AG04450 (cell line): ENCODE results near the gene IQCK. TPM values are rescaled to one million over a fixed set of nuclear protein-coding genes. Genes with fewer than 3 reads are reported as not detected.

Source experiments
- CTCF ChIA-PET: fragments of 300-600, 350-600 bp; formaldehyde crosslinking; extraction: SDS; loops from one replicate; lab custom pipeline; 2022; ENCODE audit warnings: antibody characterized with exemption, inconsistent platforms; lab: Charles Lee
- POLR2A ChIA-PET: fragments of 350-600 bp; formaldehyde crosslinking; extraction: SDS; loops from one replicate; lab custom pipeline; 2021; ENCODE audit warnings: antibody characterized with exemption, inconsistent platforms; lab: Yijun Ruan, JAX
- DNase-seq: peaks from one replicate; pipeline ENCODE4 v3.0.0-alpha.2; 2011; ENCODE audit warnings: low read depth, low spot score
- H3K27ac ChIP-seq: one replicate; pipeline ENCODE4 v1.5.1; 2012; ENCODE audit warnings: low read depth, low read length, control low read depth
- H3K27me3 ChIP-seq: one replicate; pipeline ENCODE4 v1.6.0; 2012; ENCODE audit warnings: low read length; ENCODE audit not compliant: control insufficient read depth, insufficient read depth
- H3K4me3 ChIP-seq: 2 replicates; pipeline ENCODE4 v1.5.1; 2011; ENCODE audit warnings: mild to moderate bottlenecking, low read depth, low read length, control low read depth
- H3K9me3 ChIP-seq: 2 replicates; pipeline ENCODE4 v1.5.1; 2012; ENCODE audit warnings: low read length; ENCODE audit not compliant: control insufficient read depth, insufficient read depth
- polyA plus RNA-seq: library from polyadenylated mRNA; depleted of rRNA; stranded (reverse); fragments of >200 nt; gene quantifications from 2 replicates; pipeline ENCODE4 v1.2.3, GENCODE V29; 2011
- TF ChIP-seq, protein P1 (sequence below): IDR thresholded peaks from 2 replicates; pipeline ENCODE4 v1.5.1; 2011; ENCODE audit warnings: low read depth, low read length, control low read depth, inconsistent platforms

The IQCK gene
- polyA plus RNA-seq, 1 experiment, result 18.0 TPM

DNA sequence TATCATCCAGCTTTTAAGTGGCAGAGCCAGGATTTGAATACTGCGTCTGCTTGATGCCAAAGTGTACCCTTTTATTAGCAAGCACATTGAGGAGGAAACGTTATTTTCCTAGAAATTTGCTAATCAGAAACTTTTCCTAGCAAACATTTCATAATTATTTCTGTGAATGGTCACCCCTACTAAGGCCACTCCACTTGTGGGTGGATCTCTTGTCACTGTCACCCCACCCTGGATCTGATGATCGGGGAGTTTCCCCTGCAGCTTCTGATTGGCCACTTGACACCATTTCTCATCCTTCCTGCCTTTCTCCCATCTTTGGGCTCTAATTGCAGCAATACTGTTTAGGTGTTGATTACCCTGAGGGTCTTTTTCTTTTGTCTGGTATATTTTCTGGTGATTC, 130.7 kb downstream of the IQCK start:
- Histone ChIP-seq H3K27ac (no peak overlapping the region), H3K27me3 (no peaks in the 10 kb centered on the region), H3K9me3 (no peaks in the 10 kb centered on the region), H3K4me3 (no peak overlapping the region)
- ChIA-PET CTCF (no interaction called here), POLR2A (no interaction called here)
- TF ChIP-seq, protein P1, sequence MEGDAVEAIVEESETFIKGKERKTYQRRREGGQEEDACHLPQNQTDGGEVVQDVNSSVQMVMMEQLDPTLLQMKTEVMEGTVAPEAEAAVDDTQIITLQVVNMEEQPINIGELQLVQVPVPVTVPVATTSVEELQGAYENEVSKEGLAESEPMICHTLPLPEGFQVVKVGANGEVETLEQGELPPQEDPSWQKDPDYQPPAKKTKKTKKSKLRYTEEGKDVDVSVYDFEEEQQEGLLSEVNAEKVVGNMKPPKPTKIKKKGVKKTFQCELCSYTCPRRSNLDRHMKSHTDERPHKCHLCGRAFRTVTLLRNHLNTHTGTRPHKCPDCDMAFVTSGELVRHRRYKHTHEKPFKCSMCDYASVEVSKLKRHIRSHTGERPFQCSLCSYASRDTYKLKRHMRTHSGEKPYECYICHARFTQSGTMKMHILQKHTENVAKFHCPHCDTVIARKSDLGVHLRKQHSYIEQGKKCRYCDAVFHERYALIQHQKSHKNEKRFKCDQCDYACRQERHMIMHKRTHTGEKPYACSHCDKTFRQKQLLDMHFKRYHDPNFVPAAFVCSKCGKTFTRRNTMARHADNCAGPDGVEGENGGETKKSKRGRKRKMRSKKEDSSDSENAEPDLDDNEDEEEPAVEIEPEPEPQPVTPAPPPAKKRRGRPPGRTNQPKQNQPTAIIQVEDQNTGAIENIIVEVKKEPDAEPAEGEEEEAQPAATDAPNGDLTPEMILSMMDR, result no peak
- DNase-seq, result no peak

DNA sequence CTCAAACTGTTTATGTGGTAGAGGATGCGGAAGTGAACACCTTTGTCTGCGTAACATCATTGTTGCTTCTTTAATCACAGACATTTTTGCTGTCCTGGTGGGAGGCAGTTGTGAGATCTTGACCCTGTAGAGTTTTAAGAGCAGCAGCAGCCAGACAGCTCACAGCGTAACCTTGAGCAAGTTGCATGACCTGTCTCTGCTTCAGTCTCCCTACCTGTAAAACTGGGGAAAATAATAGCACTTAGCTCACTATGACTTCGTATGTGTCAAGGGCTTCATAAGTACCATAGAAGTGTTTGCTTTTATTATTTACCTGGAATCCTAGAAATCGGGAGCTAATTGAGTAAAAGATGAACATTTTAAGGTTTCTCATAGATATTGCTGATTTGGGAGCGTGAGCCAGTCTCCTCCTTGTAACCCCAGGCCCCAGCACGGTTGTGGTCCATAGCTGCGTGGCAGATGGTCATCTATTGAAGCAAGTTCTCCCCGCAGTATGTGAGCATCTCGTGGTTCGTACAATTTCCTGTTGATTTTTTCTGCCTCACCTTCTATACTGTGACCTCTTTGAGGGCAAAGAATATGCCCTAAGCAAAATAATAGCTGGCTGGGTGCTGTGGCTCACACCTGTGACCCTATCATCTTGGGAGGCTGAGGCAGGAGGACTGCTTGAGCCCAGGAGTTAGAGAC, 132.2 kb downstream of the IQCK start:
- DNase-seq, result no peak
- Histone ChIP-seq H3K27ac (no peak overlapping the region), H3K27me3 (no peaks in the 10 kb centered on the region), H3K4me3 (no peak overlapping the region), H3K9me3 (no peaks in the 10 kb centered on the region)
- CTCF ChIA-PET, result interaction anchor here (0.5 kb wide), 1 partner anchor 289 kb away, joined by 6 read pairs; no protein-coding TSS in a partner anchor
- POLR2A ChIA-PET, result no interaction called here
- TF ChIP-seq, protein P1, result no peak

DNA sequence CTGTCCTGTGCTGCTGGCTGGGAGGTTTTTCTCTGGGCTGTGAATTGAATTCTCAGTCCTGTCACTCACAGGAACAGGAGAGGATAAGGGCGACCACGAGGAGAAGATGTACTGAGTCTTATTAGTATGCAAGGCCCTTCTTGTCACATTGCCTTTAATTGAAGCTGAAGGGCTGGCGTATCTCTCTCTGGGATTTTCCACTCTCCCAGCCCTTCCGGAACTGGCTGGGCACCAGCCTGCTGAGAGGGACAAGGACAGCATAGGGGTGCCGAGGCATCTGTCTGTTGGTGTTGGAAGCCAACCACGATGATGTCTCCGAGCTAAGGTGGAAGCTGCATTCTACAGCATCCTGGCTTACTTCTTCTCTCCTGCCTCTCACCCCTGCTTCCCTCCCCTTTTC, 133.4 kb downstream of the IQCK start:
- Histone ChIP-seq H3K27me3 (no peaks in the 10 kb centered on the region), H3K9me3 (no peaks in the 10 kb centered on the region), H3K4me3 (no peak overlapping the region), H3K27ac (no peak overlapping the region)
- CTCF ChIA-PET, result interaction anchor here (1.1 kb wide), 1 partner anchor 35 kb away, joined by 4 read pairs; no protein-coding TSS in a partner anchor
- no peak for DNase-seq
- POLR2A ChIA-PET, result no interaction called here
- TF ChIP-seq, protein P1, result no peak

DNA sequence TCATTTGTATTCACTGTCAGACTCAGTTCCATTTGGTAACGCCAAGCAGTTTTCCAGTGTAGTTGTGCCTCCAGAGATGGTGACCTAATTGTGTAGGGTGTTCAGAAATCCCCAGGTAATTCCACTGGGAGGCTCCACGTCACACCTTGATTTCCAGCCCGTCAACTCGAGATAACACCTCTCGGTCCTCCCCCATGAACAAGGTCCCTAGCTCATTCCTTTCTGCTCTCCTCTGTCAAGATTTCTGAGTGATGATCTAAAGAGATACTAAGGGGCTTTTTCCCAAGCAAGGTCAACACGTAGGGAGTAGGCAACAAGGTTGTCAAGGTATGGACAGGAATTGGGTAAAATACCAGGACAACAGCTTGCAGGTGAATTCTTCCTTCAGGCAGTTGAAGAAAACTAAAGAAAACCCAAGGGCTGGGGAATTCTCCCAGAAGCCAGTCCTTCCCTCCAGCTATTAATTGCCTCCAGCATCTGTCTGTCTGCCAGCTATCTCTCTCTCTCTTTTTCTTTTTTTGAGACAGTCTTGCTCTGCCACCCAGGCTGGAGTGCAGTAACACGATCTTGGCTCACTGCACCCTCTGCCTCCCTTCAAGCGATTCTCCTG, 135.2 kb downstream of the IQCK start:
- CTCF ChIA-PET, result interaction anchor here (1.3 kb wide), 1 partner anchor 270 kb away, joined by 4 read pairs; no protein-coding TSS in a partner anchor
- Histone ChIP-seq H3K27ac (no peak overlapping the region), H3K4me3 (no peak overlapping the region), H3K27me3 (no peaks in the 10 kb centered on the region), H3K9me3 (no peaks in the 10 kb centered on the region)
- no peak for DNase-seq
- POLR2A ChIA-PET, result no interaction called here
- TF ChIP-seq, protein P1, result no peak
